ENCODE measurements around the gene SCLY.

DNA sequence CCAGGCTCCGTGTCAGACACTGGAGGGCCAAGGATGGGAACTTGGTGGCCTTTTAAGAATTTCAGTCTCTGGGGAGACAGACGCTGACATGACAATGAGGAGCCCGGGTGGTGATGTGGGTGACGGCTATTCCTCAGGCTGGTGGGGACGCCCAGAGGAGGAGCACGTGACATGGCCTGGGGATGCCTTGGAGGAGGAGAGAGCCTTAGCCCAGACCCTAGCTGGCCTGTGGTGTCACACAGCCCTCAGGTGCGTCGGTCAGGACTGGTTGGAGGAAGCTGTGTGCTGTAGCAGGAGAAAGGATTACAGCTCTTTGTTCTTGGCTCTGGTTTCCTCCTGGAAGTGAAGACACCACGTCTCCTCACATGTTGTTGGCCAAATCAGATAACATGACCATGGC is 40.0 kb upstream of the SCLY start:
- TF ChIP-seq, protein P1, sequence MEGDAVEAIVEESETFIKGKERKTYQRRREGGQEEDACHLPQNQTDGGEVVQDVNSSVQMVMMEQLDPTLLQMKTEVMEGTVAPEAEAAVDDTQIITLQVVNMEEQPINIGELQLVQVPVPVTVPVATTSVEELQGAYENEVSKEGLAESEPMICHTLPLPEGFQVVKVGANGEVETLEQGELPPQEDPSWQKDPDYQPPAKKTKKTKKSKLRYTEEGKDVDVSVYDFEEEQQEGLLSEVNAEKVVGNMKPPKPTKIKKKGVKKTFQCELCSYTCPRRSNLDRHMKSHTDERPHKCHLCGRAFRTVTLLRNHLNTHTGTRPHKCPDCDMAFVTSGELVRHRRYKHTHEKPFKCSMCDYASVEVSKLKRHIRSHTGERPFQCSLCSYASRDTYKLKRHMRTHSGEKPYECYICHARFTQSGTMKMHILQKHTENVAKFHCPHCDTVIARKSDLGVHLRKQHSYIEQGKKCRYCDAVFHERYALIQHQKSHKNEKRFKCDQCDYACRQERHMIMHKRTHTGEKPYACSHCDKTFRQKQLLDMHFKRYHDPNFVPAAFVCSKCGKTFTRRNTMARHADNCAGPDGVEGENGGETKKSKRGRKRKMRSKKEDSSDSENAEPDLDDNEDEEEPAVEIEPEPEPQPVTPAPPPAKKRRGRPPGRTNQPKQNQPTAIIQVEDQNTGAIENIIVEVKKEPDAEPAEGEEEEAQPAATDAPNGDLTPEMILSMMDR (IDR thresholded peaks at IDR 0.05; ENCODE audit: control extremely low read depth in 1 of 3, insufficient read depth in 1 of 3, low read depth in 1 of 3, low read length in 3 of 3), result no peak
- TF ChIP-seq RAD21 (IDR thresholded peaks at IDR 0.05 in 1 of 2, conservative IDR thresholded peaks at IDR 0.05 in 1 of 2; ENCODE audit: low read depth in 2 of 2, low read length in 2 of 2) (no peak), EP300 (IDR thresholded peaks at IDR 0.05; ENCODE audit: borderline replicate concordance in 1 of 2, low read depth in 2 of 2, low read length in 2 of 2) (no peak), BCL11A (IDR thresholded peaks at IDR 0.05; ENCODE audit: low read depth in 2 of 2, low read length in 2 of 2) (no peak), SIX5 (IDR thresholded peaks at IDR 0.05; ENCODE audit: low read depth, low read length) (no peak), RBBP5 (IDR thresholded peaks at IDR 0.05; ENCODE audit: borderline replicate concordance, low read depth, low read length) (no peak), PHF8 (conservative IDR thresholded peaks at IDR 0.05; ENCODE audit: low read depth, low read length) (no peak), CHD1 (IDR thresholded peaks at IDR 0.05; ENCODE audit: low read depth, low read length) (no peak), RNF2 (IDR thresholded peaks at IDR 0.05; ENCODE audit: borderline replicate concordance, low read depth, low read length, missing control alignments, poor library complexity, severe bottlenecking) (no peak), CREB1 (IDR thresholded peaks at IDR 0.05) (no peak), GABPA (IDR thresholded peaks at IDR 0.05; ENCODE audit: borderline replicate concordance, insufficient read depth, low read length) (no peak), MAFK (IDR thresholded peaks at IDR 0.05; ENCODE audit: low read depth, low read length) (no peak)
